ENCODE measurements around the gene RHEBL1. TPM values are rescaled to one million over a fixed set of nuclear protein-coding genes. Genes with fewer than 3 reads are reported as not detected.

The RHEBL1 gene
- total RNA-seq, 1 experiment from 2014 or later, result 1.3 TPM

DNA sequence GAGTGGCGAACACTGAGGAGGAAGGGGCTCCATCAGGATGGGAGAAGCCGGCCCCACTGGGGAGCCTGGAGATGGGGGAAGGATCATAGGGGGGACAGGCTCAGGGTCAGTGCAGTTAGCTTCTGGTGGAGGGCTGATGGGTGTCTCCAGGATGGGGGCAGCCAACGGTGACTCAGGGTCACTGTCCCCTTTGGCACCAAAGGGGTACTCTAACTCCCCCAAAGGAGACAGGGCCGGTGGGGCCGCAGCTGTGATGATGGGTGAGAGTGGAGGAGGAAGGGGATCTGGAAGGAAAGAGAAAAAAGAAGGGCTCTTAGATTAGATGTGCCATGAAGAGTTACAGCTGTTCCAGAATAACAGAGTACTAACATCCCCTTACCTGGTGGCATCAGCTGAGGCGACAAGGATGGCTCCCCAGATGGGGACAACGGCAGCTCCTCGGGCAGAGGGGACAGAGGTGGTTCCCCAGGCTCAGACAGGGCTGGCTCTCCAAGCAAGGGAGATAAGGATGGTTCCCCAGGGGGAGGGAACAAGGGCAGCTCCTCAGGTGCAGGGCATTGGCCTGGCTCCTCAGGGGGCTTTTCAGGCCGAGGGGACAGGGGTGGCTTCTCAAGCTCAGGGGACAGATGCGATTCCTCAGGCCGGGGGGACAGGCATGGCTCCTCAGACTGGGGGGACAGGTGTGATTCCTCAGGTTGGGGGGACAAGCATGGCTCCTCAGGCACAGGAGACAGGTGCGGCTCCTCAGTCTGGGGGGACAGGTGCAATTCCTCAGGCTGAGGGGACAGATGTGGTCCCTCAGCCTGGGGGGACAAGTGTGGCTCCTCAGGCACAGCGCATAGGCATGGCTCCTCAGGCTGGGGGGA lies 19.0 kb downstream of the RHEBL1 start:
- H3K4me1 ChIP-seq (ENCODE audit: insufficient read depth, low read length, poor library complexity, severe bottlenecking), result peaks cover 7% of the 10 kb centered on the region
- DNase-seq (ENCODE audit: low spot score), result no peak
- H3K36me3 ChIP-seq (ENCODE audit: insufficient read depth, low read length, poor library complexity, severe bottlenecking), result peaks cover 96% of the 10 kb centered on the region
- intact Hi-C loops (cut with micrococcal nuclease; ENCODE audit: unreplicated experiment), result no loop called here
- CTCF ChIA-PET, result interaction anchor here (0.5 kb wide), 1 partner anchor 508 kb away, joined by 3 read pairs; no protein-coding TSS in a partner anchor
- H3K9me3 ChIP-seq (ENCODE audit: low read depth, low read length, poor library complexity, severe bottlenecking), result no peaks in the 10 kb centered on the region
- no peaks in the 10 kb centered on the region for H3K27me3 ChIP-seq (replicated peaks; ENCODE audit: insufficient read depth, low read depth, low read length, poor library complexity)
- BruUV-seq (replicated peaks), result no TSS peak
- H3K4me3 ChIP-seq (ENCODE audit: low read depth, low read length, poor library complexity, severe bottlenecking), result no peak overlapping the region
- POLR2A ChIA-PET (ENCODE audit: low non-redundant PET), result no interaction called here
- TF ChIP-seq CTCF (conservative IDR thresholded peaks at IDR 0.05; ENCODE audit: low read depth, low read length), result no peak
- no peak for TF ChIP-seq EZH2 (IDR thresholded peaks at IDR 0.05; ENCODE audit: borderline replicate concordance, low read depth, low read length, poor library complexity, severe bottlenecking)
- peak overlapping the region; percentile 59 for H3K27ac ChIP-seq (ENCODE audit: low read depth, low read length, poor library complexity, severe bottlenecking)

DNA sequence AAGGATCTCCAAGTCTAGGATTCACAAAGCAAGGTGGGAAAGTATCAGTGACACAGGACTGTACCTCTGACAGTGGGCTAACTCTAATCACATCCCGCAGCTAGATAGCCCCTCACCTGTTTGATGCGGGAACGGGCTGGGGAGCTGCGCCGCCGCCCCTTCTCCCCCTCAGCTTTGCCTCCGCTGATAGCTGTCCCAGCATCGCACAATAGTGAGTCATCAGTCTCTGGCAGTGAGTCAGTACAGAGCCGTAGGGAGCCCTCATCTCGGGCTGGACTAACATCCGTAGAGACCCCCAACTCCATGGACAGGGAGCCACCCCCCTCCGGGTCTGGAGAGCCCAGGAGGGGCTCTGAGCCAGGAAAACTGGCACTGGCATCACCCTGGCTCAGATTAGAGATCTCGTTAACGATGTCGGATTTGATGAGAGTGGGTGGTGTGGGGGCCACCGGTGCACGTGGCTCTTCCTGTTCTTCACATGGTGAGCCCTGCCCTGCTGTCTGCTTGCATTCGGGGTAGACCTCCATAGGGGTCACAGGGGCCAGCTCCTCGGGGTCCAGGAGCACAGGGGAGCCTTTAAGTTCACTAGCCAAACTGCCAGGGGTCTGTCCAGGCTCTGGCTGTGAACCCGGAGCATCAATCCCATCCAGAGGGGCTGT lies 20.1 kb downstream of the RHEBL1 start:
- TF ChIP-seq EZH2 (IDR thresholded peaks at IDR 0.05; ENCODE audit: borderline replicate concordance, low read depth, low read length, poor library complexity, severe bottlenecking) (no peak), CTCF (conservative IDR thresholded peaks at IDR 0.05; ENCODE audit: low read depth, low read length) (no peak)
- Histone ChIP-seq H3K4me3 (ENCODE audit: low read depth, low read length, poor library complexity, severe bottlenecking) (no peak overlapping the region), H3K9me3 (ENCODE audit: low read depth, low read length, poor library complexity, severe bottlenecking) (no peaks in the 10 kb centered on the region), H3K27ac (ENCODE audit: low read depth, low read length, poor library complexity, severe bottlenecking) (peak overlapping the region; percentile 59), H3K27me3 (replicated peaks; ENCODE audit: insufficient read depth, low read depth, low read length, poor library complexity) (no peaks in the 10 kb centered on the region), H3K36me3 (ENCODE audit: insufficient read depth, low read length, poor library complexity, severe bottlenecking) (peaks cover 97% of the 10 kb centered on the region), H3K4me1 (ENCODE audit: insufficient read depth, low read length, poor library complexity, severe bottlenecking) (peaks cover 7% of the 10 kb centered on the region)
- DNase-seq (ENCODE audit: low spot score), result peak; percentile 76
- BruUV-seq (replicated peaks), result TSS peak; percentile 18
- POLR2A ChIA-PET (ENCODE audit: low non-redundant PET), result no interaction called here
- intact Hi-C loops (cut with micrococcal nuclease; ENCODE audit: unreplicated experiment), result no loop called here
- CTCF ChIA-PET, result interaction anchor here (1.0 kb wide), 1 partner anchor 39 kb away, joined by 3 read pairs; no protein-coding TSS in a partner anchor

GRCh38 chr12:49048953-49049352 lies 20.8 kb downstream of the RHEBL1 start:
- no peak for DNase-seq (ENCODE audit: low spot score)
- BruUV-seq (replicated peaks), result no TSS peak
- TF ChIP-seq CTCF (conservative IDR thresholded peaks at IDR 0.05; ENCODE audit: low read depth, low read length), result no peak
- TF ChIP-seq EZH2 (IDR thresholded peaks at IDR 0.05; ENCODE audit: borderline replicate concordance, low read depth, low read length, poor library complexity, severe bottlenecking), result no peak
- ChIA-PET POLR2A (ENCODE audit: low non-redundant PET) (no interaction called here), CTCF (interaction anchor here (1.0 kb wide), 1 partner anchor 39 kb away, joined by 3 read pairs; no protein-coding TSS in a partner anchor)
- intact Hi-C loops (cut with micrococcal nuclease; ENCODE audit: unreplicated experiment), result no loop called here
- Histone ChIP-seq H3K36me3 (ENCODE audit: insufficient read depth, low read length, poor library complexity, severe bottlenecking) (peaks cover 97% of the 10 kb centered on the region), H3K27ac (ENCODE audit: low read depth, low read length, poor library complexity, severe bottlenecking) (no peak overlapping the region), H3K9me3 (ENCODE audit: low read depth, low read length, poor library complexity, severe bottlenecking) (no peaks in the 10 kb centered on the region), H3K4me1 (ENCODE audit: insufficient read depth, low read length, poor library complexity, severe bottlenecking) (peaks cover 7% of the 10 kb centered on the region), H3K27me3 (replicated peaks; ENCODE audit: insufficient read depth, low read depth, low read length, poor library complexity) (no peaks in the 10 kb centered on the region), H3K4me3 (ENCODE audit: low read depth, low read length, poor library complexity, severe bottlenecking) (no peak overlapping the region)

Measured in A673 (cell line).